Measurements from ENCODE around the gene TPCN1. TPM values are rescaled to one million over a fixed set of nuclear protein-coding genes. Genes with fewer than 3 reads are reported as not detected.

TPCN1 gene
- total and polyA plus RNA-seq, 2 of the 8 experiments (the other 6 are each of a cell fraction or from before 2014, with no cell fraction given): 14.9 to 21.4 TPM

GRCh38 chr12:113268136-113268535, 46.9 kb downstream of the TPCN1 start (continued):
- TF ChIP-seq USF2 (IDR thresholded peaks at IDR 0.05; ENCODE audit: low read length): no peak
- TF ChIP-seq BRCA1 (IDR thresholded peaks at IDR 0.05; ENCODE audit: low read depth, low read length): no peak
- TF ChIP-seq NRF1 (IDR thresholded peaks at IDR 0.05; ENCODE audit: low read depth, low read length): no peak
- no peak for TF ChIP-seq RNF2 (IDR thresholded peaks at IDR 0.05; ENCODE audit: borderline replicate concordance, low read depth, low read length, missing control alignments, poor library complexity, severe bottlenecking)

Data from H1 (cell line).